ENCODE data around the gene FOLR3.

DNA sequence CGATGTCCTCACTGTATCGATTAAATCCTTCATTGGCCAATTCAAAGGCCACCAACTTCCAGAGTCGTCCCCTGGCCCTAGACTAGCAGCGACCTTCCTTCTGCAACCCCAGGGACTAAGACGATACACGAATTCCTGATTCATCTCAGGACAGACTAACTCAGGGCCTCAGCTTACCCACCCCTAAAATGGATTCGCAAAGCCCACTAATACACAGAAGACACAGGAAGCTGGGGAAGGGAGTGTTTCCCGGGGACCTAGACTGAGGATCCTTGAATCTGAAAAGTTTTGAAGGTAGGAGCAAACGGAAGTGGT, 32.9 kb upstream of the FOLR3 start:
- TF ChIP-seq POLR2A (IDR thresholded peaks at IDR 0.05; ENCODE audit: low read depth, low read length) (no peak; the same call in 1 of the 2 replicates), POLR2AphosphoS5 (IDR thresholded peaks at IDR 0.05; ENCODE audit: low read depth, low read length) (no peak), TAF1 (IDR thresholded peaks at IDR 0.05; ENCODE audit: low read depth, low read length) (no peak), SPI1 (IDR thresholded peaks at IDR 0.05; ENCODE audit: low read depth, low read length) (no peak), POU2F2 (IDR thresholded peaks at IDR 0.05; ENCODE audit: low read depth, low read length) (no peak)

Data from GM12891 (cell line).